Tibial artery (tissue), 4 donors: ENCODE data around the gene TBC1D7.

Source experiments
- DNase-seq, 2 donors: peaks; one replicate each; pipeline ENCODE4 v3.0.0-alpha.2; 2019
- H3K27ac ChIP-seq, 2 donors: fragments of 200-600 bp; sonication (generic) in 1 of 2; 1 replicate in 1 of 2; 2 replicates in 1 of 2; pipeline ENCODE4 v1.5.1; 2018 to 2019; ENCODE audit warnings: mild to moderate bottlenecking in 1 of 2
- H3K27me3 ChIP-seq, 2 donors: fragments of 200-600 bp; sonication (generic) in 1 of 2; one replicate each; pipeline versions ENCODE4 v1.5.1 to v1.6.0; 2016 to 2019
- H3K36me3 ChIP-seq, 3 donors: fragments of 200-600 bp; sonication (generic) in 2 of 3; one replicate each; pipeline ENCODE4 v1.5.1; 2016 to 2019; ENCODE audit warnings: mild to moderate bottlenecking in 2 of 3
- H3K4me1 ChIP-seq, 4 donors: fragments of 200-600 bp; sonication (generic) in 2 of 4; 1 replicate in 3 of 4; 2 replicates in 1 of 4; pipeline ENCODE4 v1.5.1; 2016 to 2019
- H3K4me3 ChIP-seq, 2 donors: fragments of 200-600 bp; sonication (generic) in 1 of 2; 1 replicate in 1 of 2; 2 replicates in 1 of 2; pipeline ENCODE4 v1.5.1; 2018 to 2019; ENCODE audit warnings: mild to moderate bottlenecking in 2 of 2
- H3K9me3 ChIP-seq, 3 donors: fragments of 200-600 bp; sonication (generic) in 1 of 3; one replicate each; pipeline ENCODE4 v1.5.1; 2016 to 2019
- CTCF ChIP-seq, 2 experiments: fragments of 200-600 bp in 1 of 2; fragments of 450-650 bp in 1 of 2; IDR thresholded peaks; one replicate each; pipeline ENCODE4 v1.5.1; 2017 to 2019; ENCODE audit warnings: antibody characterized with exemption in 2 of 2, mild to moderate bottlenecking in 1 of 2, moderate library complexity in 1 of 2
- intact Hi-C: fragments of 100-400 bp; cut with DNase I; formaldehyde crosslinking; loops from one replicate; pipeline ENCODE4 v1.15.0; 2023; ENCODE audit warnings: low total_unique reads

Gene TBC1D7

GRCh38 chr6:13362412-13362811 lies 34.1 kb upstream of the TBC1D7 start:
- Histone ChIP-seq H3K9me3 (no peaks in the 10 kb centered on the region), H3K4me1 (peaks cover 0 to 9% (median 3%) of the 10 kb centered on the region in 4 donors), H3K27me3 (no peaks in the 10 kb centered on the region), H3K27ac (no peak overlapping the region), H3K36me3 (peaks cover 13 to 21% (median 17%) of the 10 kb centered on the region in 3 donors), H3K4me3 (no peak overlapping the region)
- intact Hi-C loops, result no loop called here
- no peak for TF ChIP-seq CTCF (IDR thresholded peaks at IDR 0.05)
- no peak for DNase-seq

GRCh38 chr6:13360671-13361540 lies 32.6 kb upstream of the TBC1D7 start:
- DNase-seq, result no peak
- intact Hi-C loops, result no loop called here
- Histone ChIP-seq H3K4me1 (peaks cover 0 to 5% (median under 1%) of the 10 kb centered on the region in 4 donors), H3K27me3 (no peaks in the 10 kb centered on the region), H3K9me3 (no peaks in the 10 kb centered on the region), H3K36me3 (peaks cover 13 to 21% (median 17%) of the 10 kb centered on the region in 3 donors), H3K27ac (no peak overlapping the region), H3K4me3 (no peak overlapping the region)
- no peak for TF ChIP-seq CTCF (IDR thresholded peaks at IDR 0.05)

GRCh38 chr6:13359287-13359686 lies 30.9 kb upstream of the TBC1D7 start:
- Histone ChIP-seq H3K27me3 (no peaks in the 10 kb centered on the region), H3K27ac (no peak overlapping the region), H3K4me3 (no peak overlapping the region), H3K36me3 (peaks cover under 1 to 8% (median 2%) of the 10 kb centered on the region in 3 donors), H3K9me3 (no peaks in the 10 kb centered on the region), H3K4me1 (peaks cover 0 to 21% (median 8%) of the 10 kb centered on the region in 4 donors)
- no peak for DNase-seq
- no peak for TF ChIP-seq CTCF (IDR thresholded peaks at IDR 0.05)
- intact Hi-C loops, result no loop called here

- peaks cover 0 to 5% (median 0%) of the 10 kb centered on the region in 3 donors for H3K36me3 ChIP-seq
- no peaks in the 10 kb centered on the region for H3K27me3 ChIP-seq
- no peak for TF ChIP-seq CTCF (IDR thresholded peaks at IDR 0.05)
- intact Hi-C loops, result no loop called here
- no peak overlapping the region for H3K27ac ChIP-seq
- no peaks in the 10 kb centered on the region for H3K9me3 ChIP-seq
- DNase-seq, result no peak
- no peak overlapping the region for H3K4me3 ChIP-seq
- peaks cover 0 to 23% (median 8%) of the 10 kb centered on the region in 4 donors for H3K4me1 ChIP-seq
Observed at GRCh38 chr6:13358511-13358910, 30.2 kb upstream of the TBC1D7 start.

GRCh38 chr6:13357551-13358075 lies 29.3 kb upstream of the TBC1D7 start:
- no peaks in the 10 kb centered on the region for H3K9me3 ChIP-seq
- peaks cover 0 to 23% (median 8%) of the 10 kb centered on the region in 4 donors for H3K4me1 ChIP-seq

More at GRCh38 chr6:13357551-13358075, 29.3 kb upstream of the TBC1D7 start:
- H3K27me3 ChIP-seq, result no peaks in the 10 kb centered on the region
- no peak for DNase-seq
- no peak overlapping the region for H3K27ac ChIP-seq
- H3K4me3 ChIP-seq, result no peak overlapping the region
- intact Hi-C loops, result no loop called here
- no peak for TF ChIP-seq CTCF (IDR thresholded peaks at IDR 0.05)
- peaks cover 0 to 5% (median 0%) of the 10 kb centered on the region in 3 donors for H3K36me3 ChIP-seq
